Ammon's horn (tissue), 1 donor: ENCODE data around the gene UBE2I.
A peak's percentile ranks its signal among the peaks of the same experiment; 100 is the strongest.
"Not testable (repeated sequence)": the region's sequence is repeated elsewhere in the genome, so short reads cannot be mapped to it uniquely, and the experiment has no call there.

ENCODE experiments used
- DNase-seq: peaks from one replicate; pipeline ENCODE4 v3.0.0-alpha.2; 2016; ENCODE audit warnings: low spot score

The UBE2I gene

DNA sequence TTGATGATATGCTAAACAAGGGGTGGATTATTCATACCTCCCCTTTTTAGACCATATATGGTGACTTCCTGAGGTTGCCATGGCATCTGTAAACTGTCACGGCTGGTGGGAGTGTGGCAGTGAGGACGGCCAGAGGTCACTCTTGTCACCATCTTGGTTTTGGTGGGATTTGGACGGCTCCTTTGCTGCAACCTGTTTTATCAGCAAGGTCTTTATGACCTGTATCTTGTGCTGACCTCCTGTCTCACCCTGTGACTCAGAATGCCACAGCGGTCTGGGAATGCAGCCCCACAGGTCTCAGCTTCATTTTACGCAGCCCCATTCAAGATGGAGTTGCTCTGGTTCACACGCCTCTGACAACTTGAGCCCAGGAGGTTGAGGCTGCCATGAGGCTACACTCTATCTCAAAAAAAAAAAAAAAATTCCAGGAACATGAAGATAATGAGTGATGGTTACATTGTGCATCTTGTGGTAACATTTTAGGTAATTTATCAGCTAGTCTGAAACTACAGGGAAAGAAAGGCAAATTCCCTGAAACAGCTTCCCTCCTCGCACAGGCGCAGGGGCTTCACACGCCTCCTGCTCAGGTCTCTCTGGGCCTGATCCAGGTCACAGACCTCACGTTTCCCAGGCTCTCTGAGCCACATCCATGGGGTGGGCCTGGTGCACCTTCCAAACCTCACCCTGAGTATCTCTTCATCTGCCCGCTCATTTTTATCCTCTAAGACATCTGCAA, 15.3 kb upstream of the UBE2I start:
- no peak for DNase-seq

DNA sequence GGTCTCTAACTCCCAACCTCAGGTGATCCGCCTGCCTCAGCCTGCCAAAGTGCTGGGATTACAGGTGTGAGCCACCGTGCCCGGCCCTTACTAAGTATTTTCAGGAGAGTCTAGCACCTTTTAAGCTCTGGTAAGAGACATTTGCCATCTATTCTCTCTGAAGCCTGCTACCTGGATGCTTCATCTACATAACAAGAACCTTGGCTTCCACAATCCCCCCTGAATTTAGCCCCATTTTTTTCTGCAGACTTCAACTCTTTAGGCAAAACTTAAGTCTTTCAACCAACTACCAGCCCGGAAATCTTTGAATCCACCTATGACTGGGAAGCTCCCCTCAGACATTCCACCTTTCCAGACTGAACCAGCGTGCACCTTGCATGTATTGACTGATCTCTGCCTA, 14.0 kb upstream of the UBE2I start:
- DNase-seq = no peak

DNA sequence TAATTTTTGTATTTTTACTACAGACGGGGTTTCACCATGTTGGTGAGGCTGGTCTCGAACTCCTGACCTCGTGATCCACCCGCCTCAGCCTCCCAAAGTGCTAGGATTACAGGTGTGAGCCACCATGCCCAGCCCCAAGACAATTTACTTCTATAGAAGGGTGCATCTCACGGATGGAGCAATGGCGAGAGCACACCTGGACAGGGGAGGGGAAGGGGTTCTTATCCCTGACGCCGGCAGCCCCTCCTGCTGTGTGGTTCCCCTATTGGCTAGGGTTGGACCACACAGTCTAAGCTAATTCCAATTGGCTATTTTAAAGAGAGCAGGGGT, 12.8 kb upstream of the UBE2I start:
- DNase-seq = not testable (repeated sequence)

DNA sequence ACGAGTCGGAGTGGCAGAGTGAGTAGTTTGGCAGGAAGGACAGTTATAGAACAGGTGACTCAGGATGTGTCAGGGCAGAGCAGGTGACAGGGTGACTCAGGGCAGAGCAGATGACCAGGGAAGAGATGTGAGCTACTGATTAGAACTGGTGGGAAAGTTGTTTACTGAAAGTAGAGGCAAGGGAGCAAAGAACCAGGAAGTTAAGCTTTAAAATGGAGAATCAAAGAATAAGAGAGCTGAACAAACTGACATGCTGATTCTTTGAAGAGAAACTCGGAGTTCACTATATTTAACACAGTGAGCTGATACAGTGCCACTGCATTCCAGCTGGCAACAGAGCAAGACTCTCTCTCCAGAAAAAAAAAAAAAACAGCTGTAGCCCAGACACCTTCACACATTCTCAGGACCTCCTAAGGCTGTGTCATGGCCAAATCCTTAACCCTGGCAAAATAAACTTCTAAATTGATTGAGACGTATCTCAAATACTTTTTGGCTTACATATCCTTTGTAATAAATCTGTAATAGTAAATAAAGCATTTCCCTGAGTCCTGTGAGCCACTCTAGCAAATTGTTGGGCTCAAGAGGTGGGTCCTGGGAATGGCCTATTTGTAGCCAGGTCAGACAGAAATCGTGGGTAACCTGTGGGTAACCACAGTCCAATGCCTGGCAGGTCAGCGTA, 12.3 kb upstream of the UBE2I start:
- DNase-seq = no peak

DNA sequence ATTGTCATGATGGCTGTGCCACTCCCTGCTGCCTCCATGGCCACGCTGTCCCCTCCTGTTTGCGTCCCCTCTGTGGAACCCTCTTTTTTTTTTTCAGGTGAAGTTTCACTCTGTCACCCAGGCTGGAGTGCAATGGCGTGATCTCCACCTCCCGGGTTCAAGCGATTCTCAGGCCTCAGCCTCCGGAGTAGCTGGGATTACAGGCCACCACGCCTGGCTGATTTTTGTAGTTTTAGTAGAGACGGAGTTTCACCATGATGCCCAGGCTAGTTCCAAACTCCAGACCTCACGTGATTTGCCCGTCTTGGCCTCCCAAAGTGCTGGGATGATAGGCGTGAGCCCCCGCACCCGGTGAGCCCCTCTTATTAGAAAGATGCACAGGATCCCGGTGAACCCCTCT, 11.0 kb upstream of the UBE2I start:
- DNase-seq = no peak

DNA sequence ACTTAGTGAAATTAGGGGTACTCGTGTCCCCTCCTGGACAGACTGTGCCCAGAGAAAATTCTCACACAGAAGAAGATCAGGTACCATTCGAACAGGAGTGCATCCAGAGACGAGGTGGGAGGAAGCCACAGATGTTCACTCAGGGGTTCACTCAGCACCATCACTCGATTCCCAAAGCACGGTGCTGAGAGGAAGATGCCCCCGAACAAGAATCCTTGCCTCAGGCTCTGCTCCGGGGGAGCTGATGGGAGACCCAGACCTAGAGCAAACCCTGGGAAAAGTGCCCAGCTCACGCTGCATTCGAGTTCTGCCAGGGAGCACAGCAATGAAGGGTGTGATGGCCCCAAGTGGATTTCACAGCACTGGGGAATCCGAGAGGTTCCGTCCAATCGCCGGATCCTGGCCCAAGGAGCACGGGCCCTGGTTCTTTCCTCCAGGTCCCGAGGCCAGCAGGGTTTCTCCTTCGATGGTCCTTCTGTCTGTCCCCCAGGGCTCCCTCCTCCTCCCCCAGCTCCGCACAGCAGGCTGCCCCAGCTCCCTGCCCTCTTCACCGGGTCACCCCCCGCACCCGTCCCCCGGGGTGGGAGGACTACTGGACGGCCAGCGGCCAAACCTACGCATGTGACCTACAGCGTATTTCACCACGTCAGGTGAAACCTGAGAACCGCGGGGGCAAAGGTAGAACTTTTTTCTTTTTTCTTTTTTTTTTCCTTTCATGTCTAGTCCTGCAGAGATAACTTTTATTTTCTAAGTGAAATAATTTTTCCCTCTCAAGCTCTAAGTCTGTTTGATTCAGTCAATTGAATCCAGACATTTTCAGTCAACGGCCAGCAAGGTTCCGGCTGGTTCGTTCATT, 10.2 kb upstream of the UBE2I start:
- no peak for DNase-seq

DNA sequence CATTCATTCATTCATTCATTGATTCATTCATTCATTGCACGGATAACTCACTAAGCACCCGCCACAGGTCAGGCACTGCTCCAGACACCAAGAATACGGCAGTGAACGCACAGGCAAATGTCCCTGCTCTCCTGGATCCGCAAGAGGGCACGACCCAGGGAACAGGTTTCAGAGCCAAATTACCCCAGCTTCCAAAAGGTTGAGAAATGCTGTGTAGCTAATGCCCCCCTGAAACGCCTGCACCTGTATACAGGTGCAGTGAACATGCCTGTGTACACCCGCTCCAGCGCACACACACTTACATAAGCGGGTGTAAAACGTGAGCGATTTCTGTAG, 9.6 kb upstream of the UBE2I start:
- DNase-seq = no peak

DNA sequence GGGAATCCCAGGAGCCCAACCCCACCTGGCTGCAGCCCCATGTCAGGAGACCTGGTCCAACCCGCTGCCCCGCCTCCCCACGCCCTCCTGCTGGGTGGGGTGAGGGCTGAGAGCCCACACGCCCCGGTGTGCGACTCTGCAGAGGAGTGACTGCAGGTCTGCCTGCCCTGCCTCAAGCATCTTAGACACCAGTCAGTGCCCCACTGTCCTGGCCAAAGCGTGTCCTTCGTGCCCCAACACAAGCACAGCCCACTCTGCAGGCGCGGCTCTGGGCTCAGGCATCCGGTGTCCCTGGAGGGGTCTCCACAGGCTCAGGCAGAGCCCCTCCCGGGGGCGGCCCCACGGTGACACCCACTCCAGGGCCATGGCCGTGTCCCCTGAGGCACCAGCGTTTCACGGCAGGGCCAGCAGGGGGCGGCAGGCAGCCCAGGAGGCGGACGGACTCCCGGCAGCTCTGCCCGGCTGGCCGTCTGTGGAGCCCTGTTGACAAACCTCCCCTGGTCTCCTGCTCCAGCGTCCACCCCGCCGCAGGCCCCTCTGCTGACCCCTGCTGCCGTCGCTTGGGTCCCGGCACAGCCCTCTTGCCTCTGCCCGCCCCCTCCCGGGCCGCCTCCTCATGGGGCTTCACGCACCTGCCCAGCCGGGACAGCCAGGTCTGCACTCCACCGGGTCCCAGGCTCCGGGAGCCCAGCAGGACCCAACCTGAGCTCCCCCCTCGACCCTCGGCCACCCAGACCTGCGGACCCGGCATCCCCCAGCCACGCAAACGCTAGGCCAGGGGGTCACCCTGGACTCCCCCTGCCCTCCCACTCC, 8.6 kb upstream of the UBE2I start:
- peak; percentile 56 for DNase-seq

DNA sequence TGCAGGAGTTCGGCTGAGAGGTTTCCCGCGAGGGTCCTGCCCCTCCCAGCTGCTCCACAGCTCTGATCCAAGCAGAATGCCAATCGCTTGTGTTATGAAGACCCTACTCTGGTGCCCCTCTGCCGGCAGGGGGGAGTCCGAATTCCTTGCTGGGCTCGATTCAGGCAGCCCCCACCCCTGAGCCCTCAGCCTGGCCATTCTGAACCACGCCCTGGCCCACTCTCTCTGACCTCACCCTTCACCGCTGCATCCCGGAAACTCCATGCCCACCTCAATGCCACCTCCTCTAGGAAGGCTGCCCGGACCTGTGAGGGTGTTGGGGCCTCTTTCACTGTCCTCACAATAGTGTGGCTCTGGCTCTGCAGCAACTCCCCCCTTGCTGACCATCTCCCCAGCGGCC, 7.9 kb upstream of the UBE2I start:
- DNase-seq = no peak

DNA sequence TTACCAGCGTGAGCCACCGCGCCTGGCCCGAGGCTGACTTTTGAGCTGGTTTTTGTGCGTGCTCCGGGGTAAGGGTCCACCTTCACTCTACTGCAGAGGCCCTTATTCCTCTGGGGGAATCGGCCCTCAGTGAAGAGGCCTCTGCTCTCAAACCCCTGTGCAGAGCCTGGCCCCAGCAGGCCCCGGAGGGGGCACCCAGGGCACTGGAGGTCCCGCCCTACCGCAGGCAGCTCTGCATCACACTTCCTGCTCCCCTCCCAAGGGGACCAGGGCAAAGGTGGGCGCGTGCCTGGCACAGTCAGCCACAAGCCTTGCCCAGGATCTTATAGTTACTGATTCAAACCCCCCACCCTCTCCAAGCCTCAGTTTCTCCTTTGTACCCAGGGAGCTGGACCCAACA, 3.6 kb upstream of the UBE2I start:
- no peak for DNase-seq

DNA sequence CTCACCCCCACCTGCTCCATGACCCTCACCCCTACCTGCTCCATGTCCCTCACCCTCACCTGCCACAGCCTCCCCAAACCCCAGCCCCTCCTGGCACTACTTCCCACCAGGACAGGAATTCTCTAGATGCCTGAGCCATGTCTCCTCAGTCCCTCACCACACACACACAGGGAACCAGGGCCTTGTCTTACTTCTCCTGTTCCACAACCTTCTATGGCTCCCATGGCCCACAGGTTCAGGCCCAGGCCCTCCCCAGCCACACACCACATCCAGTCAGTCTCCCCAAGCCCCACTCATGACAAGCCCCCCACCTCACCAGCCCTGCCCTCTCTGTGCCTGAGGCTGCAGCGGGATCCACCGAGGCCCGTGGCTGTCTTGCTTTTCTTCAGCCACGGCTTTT, 3.1 kb upstream of the UBE2I start:
- DNase-seq = no peak

DNA sequence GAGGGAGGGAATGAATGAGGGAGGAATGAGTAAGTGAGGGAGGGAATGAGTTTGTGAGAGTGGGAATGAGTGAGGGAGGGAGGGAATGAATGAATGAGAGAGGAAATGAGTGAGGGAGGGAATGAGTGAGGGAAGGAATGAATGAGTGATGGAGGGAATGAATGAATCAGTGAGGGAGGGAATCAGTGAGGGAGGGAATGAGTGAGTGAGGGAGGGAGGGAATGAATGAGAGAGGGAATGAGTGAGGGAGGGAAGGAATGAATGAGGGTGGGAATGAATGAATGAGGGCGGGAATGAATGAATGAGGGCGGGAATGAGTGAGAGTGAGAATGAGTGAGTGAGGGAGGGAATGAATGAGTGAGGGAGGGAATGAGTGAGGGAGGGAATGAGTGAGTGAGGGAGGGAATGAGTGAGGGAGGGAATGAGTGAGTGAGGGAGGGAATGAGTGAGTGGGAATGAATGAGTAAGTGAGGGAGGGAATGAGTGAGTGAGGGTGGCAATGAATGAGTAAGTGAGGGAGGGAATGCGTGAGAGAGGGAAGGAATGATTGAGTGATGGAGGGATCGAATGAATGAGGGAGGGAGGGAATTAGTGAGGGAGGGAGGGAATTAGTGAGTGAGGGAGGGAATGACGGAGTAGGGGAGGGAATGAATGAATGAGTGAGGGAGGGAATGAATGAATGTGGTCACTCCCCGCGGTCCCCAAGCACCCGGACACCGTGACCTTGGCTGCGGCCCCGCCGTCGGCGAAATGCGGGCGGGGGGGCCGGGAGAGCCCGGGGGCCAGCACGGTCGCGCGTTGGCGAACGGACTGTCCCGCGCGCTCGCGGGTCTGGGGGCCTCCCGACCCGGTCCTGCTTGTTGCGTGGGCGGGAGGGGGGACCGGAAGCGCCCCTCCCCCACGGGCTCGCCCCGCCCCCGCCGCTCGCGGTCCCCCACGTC, 1.1 kb upstream of the UBE2I start:
- no peak for DNase-seq

DNA sequence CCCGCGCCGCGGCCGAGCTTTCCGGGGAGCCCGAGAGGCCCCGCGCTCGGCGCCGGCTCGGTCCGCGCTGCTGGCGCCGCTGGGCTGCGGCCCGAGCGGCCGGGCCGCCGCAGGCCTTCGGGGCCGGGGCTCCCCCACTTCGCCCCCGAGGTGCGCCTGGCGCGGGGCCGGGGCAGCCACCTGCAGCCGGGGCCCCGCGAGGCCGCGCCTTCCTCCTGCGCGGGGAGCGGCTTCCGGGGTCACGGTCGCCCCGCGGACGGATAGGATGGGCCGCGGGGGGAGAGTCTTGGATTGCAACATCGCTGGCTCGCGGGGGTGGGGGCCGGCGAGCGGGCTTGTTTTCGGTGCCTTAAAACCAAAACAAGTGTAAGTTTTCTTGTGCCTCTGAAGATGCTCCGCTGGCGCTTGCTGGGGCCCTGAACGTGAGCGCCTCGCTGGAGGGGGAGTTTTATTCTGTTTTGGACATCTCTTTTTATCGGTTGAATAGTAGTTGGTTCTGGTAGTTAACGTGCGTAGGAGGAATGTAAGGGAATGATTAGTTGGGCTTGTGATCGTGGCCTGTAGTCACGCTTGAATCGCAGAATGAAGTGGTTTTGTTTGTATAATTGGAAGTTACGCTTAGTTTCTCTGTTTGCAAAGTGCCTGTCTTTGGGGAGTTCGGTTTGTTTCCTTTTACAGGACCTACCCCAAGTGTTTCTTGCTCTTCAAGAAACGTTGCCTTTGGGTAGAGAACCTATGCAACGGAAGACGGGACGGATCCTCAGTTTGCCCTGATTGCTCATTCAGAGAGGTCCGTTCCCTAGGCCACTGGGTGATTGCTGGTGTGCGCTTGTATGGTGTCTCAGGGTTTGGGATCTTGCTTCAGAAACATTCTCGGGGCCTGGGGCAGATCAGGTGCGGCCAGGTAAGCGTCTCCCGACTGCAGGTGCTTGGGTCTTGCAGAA, 724 bp downstream of the UBE2I start:
- no peak for DNase-seq

DNA sequence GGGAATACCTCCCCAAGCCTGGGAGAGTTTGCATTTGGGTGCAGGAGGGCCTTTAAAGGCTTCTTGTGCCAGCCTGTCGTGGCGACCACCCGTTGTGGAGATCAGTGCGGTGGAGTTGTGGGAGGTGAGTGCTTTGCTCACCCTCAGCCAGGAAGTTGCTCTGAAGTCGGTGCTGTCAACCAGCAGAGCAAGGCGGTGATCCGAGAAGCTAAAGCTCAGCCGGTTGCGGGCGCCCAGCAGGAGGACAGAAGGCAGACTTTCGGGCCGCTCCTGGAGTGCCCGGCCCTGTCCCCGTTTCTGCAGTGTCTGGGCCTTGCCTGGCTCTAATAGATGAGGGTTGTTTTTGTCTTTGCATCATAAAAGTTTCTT, 1.4 kb downstream of the UBE2I start:
- DNase-seq = no peak

DNA sequence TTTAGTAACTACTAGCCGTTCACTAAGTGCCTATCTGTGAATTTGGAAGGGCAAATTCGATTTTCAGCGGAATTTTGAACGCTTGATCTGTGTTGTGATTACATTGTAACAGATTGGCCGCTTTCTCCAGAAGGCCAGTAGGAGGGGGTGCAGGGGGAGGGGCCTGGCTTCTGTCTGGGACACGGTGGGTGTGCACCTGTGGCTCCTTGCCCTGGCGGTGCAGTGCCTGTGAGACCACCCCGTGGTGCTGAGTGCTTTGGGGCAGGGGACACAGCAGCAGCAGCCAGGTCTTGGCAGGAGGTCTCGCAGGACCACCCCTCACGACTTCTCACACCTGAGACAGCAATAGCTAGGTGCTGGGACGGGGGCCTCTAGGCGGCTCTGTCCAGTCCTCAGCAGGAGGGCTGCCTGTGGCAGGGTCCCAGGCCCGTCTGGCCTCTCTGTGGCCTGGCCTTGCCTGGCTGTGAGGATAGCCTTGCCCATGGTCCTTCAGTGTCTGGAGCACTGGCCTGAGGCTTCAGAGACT, 1.8 kb downstream of the UBE2I start:
- DNase-seq = no peak

DNA sequence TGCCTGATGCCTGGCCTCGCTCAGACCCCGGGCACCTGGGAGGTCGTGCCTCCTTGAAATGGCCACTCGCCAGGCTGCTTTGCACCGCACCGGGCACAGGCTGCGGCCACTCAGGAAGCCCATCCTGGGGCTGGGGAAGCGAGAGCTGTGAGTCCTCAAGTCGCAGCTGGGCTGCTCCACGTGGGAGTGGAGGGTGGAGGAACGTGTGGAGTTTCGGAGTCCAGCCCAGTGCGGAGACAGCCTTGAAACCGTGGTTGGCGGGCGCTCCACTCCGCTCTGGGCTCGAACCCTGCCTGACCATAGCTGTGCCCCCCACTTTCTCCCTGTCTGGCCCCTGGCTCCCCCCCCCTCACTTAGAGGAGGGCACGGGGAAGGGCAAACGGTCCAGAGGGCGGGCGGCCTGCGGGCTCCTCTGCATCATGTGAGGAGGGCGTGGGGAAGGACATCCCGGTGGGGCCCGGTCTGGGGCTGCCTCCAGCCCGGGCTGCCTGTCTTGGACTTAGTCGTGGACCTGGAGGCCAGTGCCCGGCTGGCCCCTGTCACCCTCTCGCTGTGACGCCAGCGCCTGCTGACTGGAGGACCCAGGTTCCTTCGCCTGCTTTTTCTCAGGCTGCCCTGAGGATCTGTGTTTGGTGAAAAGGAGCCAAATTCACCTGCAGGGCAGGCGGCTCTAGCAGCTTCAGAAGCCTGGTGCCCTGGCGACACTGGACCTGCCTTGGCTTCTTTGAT, 2.5 kb downstream of the UBE2I start:
- no peak for DNase-seq

DNA sequence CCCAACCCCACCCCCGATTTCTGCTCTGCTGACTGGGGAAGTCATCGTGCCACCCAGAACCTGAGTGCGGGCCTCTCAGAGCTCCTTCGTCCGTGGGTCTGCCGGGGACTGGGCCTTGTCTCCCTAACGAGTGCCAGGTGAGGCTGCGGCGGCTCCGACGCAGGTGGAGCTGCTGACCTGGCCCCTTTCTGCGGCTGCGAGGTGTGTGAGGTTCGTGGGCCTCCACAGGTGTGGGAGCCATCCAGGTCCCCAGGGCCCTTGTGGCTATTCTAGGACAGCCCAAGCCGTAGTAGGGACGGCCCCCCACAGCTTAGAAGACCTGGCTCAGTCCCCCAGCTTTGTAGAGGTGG, 3.0 kb downstream of the UBE2I start:
- DNase-seq = no peak

DNA sequence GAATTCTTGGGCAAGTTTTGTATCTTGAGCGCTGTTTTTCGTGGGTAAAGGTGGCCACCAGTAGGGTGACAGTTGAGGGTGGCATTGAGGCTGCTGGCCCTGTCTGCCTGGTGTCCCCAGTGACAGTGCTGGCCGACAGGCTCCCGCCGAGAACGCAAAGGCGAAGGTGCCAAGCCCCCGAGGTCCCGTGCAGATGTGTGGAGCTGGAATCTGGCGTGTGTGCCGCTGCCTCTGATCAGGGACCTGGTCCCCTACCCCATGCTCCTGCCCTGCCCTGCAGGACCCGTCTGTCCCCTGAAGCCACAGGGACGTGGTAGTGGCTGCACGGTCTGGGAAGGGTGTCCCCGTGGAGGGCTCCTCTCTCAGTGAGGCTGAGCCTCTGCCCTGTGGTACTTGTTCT, 3.5 kb downstream of the UBE2I start:
- no peak for DNase-seq

DNA sequence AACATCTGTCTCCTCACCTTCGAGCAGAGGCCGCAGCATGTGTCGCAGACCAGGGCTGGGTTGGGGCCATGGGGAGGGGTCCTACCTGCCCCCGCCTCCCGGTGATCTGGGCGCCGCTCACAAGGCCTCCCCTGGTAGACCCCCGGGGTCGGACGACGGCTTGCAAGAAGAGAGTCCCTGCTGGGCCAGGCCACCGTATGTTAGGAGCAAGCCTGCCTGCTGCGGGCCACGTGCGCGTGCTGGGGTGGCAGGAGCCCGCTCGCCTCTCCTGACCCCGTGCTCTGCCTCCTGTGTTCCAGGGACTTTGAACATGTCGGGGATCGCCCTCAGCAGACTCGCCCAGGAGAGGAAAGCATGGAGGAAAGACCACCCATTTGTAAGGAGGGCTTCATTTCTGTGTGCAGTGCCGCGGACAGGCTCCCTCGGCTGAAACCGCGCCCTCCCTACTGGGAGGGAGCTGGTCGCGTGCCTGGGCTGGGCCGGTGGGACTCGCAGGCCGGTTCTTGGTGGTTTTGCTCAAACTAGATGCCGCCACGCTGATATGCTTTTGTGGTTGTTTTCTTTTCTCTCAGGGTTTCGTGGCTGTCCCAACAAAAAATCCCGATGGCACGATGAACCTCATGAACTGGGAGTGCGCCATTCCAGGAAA, 4.4 kb downstream of the UBE2I start:
- no peak for DNase-seq
